BE2C (cell line): ENCODE measurements around the gene OR52K1.

Source experiments
- DNase-seq: peaks from one replicate; pipeline ENCODE4 v3.0.0-alpha.2; 2020
- H3K27me3 ChIP-seq: fragments of 250-450 bp; sonication (Bioruptor Pico); 2 replicates; pipeline ENCODE4 v1.5.1; 2020; ENCODE audit warnings: mild to moderate bottlenecking
- H3K36me3 ChIP-seq: fragments of 250-450 bp; sonication (Bioruptor Pico); 2 replicates; pipeline ENCODE4 v1.5.1; 2020; ENCODE audit warnings: mild to moderate bottlenecking
- H3K4me1 ChIP-seq: fragments of 250-450 bp; sonication (Bioruptor Pico); 2 replicates; pipeline ENCODE4 v1.5.1; 2020
- H3K4me3 ChIP-seq: 2 replicates; pipeline ENCODE4 v1.5.1; 2011; ENCODE audit warnings: low read depth, low read length
- H3K9me3 ChIP-seq: fragments of 250-450 bp; sonication (Bioruptor Pico); 2 replicates; pipeline ENCODE4 v1.5.1; 2020
- CTCF ChIP-seq: IDR thresholded peaks from 2 replicates; pipeline ENCODE4 v1.5.1; 2012; ENCODE audit warnings: mild to moderate bottlenecking, low read depth, low read length

The OR52K1 gene

DNA sequence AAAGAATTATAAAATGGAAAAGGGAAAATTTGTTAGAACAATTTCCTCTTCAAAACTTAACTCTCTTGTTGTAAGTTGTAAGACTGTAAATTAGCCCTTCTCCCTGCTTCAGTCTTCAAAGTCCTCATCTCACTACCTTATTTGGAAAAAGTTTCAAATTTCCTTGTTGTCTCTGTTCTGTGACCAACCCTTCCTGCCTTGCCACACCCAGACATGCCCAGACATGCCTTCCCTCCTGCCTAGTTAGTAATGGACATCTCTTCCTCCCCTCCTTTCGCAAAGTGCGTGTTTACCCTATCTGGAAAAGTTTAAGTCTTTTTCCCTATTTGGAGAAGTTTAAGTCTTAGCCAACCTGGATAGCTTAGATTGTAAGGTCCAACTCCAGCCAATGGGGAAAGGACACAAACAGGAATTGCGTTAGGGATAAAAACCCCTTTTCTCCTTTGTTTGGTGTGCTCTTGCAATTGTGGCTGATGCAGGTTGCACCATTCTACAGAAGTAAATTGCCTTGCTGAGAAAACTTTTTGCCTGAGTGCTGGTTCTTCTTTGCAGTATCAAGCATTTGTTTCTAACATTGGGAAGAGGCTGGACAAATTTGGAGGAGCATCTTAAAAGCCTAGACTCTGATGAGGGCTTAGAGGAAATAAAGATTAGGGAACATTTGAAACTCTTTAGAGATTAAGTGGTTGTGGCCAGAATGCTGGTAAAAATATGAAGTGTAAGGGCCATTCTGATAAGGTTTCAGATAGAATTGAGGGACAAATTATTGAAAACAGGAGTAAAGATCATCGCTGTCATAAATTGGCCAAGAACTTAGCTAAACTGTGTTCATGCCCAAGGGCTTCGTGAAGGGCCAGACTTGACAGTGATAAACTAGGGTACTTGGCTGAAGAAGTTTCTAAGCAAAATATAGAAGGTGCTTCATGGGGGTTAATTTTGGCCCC, 18.0 kb upstream of the OR52K1 start:
- Histone ChIP-seq H3K4me3 (no peak overlapping the region), H3K9me3 (no peaks in the 10 kb centered on the region), H3K36me3 (no peaks in the 10 kb centered on the region), H3K4me1 (no peaks in the 10 kb centered on the region), H3K27me3 (no peaks in the 10 kb centered on the region)
- DNase-seq: no peak
- TF ChIP-seq CTCF: no peak

- no peak for DNase-seq
- Histone ChIP-seq H3K9me3 (no peaks in the 10 kb centered on the region), H3K4me1 (no peaks in the 10 kb centered on the region), H3K36me3 (no peaks in the 10 kb centered on the region), H3K27me3 (no peaks in the 10 kb centered on the region), H3K4me3 (no peak overlapping the region)
- TF ChIP-seq CTCF: no peak
Measured at GRCh38 chr11:4465407-4465806, 17.0 kb upstream of the OR52K1 start.

DNA sequence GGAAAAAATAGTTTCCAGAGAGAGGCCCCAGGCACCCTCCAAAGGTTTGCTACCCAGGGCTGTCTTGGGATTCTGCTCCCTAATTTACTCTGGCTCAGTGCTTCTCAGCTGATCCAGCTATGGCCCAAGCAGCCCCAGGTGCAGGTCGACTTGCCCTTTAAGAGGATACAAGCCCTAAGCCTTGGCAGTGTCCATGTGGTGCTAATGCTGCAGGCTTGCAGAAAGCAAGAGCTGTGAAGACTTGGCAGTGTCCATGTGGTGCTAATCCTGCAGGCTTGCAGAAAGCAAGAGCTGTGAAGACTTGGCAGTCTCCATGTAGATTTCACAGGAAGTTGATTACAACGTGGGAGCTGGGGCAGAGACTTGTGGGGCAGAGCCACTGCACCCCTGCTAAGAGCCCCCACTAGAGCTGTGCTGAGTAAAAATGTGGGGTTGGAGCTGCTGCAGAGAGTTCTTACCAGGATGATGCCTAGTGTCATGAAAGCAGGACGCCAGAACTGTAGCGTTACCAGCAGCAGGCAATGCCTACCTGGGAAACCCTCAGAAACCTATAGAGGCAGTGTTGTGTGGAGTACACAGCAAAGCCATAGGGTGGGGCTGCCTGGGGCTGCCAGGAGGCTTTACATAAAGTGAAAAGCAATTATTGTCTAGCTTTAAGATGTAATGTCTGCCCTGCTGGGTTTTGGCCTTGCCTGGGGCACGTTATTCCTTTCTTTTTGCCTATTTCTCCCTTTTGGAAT, 16.1 kb upstream of the OR52K1 start:
- no peaks in the 10 kb centered on the region for H3K4me1 ChIP-seq
- no peaks in the 10 kb centered on the region for H3K27me3 ChIP-seq
- H3K9me3 ChIP-seq: no peaks in the 10 kb centered on the region
- H3K4me3 ChIP-seq: no peak overlapping the region
- no peaks in the 10 kb centered on the region for H3K36me3 ChIP-seq
- TF ChIP-seq CTCF: no peak
- no peak for DNase-seq

DNA sequence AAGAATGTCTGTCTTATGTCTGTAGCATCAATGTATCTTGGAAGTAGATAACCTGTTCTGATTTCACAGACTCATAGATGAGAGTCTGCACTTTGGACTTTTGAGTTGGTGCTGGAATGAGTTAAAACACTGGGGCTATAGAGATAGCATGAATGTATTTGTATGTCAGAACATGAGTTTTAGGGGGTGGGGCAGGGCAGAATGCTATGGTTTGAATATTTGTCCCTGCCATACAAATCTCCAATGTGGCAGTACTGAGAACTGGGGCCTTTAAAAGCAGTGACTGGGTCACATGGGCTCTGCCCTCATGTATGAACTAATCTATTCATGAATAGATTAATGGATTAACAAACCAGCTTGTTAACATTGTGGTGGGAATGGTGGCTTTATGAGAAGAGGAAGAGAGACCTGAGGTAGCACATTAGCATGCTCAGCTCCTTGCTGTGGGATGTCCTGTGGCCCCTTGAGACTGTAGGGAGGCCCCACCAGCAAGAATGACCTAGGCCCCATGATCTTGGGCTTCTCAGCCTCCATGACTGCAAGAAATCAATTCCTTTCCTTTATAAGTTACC, 15.5 kb upstream of the OR52K1 start:
- Histone ChIP-seq H3K4me1 (no peaks in the 10 kb centered on the region), H3K9me3 (no peaks in the 10 kb centered on the region), H3K27me3 (no peaks in the 10 kb centered on the region), H3K4me3 (no peak overlapping the region), H3K36me3 (no peaks in the 10 kb centered on the region)
- DNase-seq: no peak
- TF ChIP-seq CTCF: no peak

DNA sequence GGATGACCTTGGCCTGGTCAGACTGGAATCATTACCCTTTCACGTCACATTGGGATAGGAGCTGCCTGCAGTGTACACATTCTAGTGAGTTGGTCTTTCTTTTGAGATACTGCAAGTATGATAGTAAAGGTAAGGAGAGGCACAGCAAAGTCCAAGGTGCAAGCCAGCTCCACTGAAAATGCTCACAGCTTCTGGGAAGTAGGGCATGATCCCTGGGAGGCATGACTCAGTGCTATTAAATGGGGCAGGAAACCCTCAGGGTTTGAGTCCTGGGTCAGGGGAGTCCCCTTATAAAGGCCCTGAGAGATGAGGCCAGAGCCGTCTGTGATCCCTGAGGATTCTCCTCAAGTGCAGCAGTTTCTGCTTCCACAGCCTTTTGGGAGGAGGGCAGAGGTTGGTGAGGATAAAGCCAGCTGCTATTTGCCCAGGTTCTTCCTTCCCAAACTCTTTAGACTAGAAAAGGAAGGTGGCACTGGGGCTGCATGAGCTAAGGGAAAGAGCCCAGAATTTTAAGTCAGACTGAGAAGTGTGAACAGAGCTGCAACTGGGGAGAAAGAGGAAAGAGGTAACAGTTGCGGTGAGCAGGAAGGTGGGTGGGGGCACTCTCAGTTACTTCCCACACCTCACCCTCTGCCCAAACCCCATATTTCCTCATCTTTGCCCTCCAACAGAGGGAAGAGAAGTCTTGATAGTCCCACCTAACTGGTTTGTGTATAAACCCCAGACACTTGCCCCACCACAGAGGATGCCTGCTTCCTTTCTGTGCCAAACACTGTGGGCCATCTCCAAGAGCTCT, 14.4 kb upstream of the OR52K1 start:
- no peak overlapping the region for H3K4me3 ChIP-seq
- no peaks in the 10 kb centered on the region for H3K36me3 ChIP-seq
- no peak for DNase-seq
- H3K27me3 ChIP-seq: no peaks in the 10 kb centered on the region
- TF ChIP-seq CTCF: no peak
- no peaks in the 10 kb centered on the region for H3K9me3 ChIP-seq
- no peaks in the 10 kb centered on the region for H3K4me1 ChIP-seq
